ENCODE data around the gene GPR171.
"Not testable (repeated sequence)": the region's sequence is repeated elsewhere in the genome, so short reads cannot be mapped to it uniquely, and the experiment has no call there.

Gene GPR171

DNA sequence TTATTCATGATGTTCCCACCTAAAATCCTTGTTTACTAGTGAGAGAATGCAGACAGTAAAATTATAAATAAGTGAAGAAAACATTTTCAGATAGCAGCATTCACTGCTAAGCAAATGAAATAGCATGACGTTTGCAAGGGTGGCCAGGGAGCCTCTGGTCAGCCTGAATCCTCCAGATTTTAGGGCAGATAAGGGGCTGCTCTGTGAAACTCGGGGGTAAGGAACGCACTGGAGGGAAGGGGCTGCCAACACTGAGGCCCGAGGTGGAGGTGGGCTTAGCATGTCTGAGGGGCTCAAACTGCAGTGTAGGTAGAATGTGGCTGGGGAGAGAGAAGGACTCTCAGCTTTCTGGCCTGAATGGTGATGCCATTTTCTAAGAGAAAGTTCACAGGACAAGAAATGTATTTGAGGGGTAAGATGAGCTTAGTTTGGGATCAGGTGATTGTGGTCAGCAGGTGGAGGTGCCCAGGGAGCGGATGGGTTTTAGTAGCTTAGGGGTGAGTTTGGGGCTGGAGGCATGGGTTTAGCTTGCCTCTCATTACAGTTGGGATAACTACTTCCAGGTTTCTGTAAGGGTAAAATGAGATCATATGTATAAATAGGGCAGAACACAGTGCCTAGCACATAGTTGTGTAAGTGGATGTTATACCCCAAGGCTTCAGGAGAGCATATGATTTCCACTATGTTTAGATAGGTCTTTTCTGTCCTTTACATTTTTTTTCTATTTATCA, 20.5 kb downstream of the GPR171 start:
- H3K4me3 ChIP-seq (ENCODE audit: control insufficient read depth, low read depth, low read length) = no peak overlapping the region
- DNase-seq (ENCODE audit: low read depth) = no peak
- TF ChIP-seq, protein P1, sequence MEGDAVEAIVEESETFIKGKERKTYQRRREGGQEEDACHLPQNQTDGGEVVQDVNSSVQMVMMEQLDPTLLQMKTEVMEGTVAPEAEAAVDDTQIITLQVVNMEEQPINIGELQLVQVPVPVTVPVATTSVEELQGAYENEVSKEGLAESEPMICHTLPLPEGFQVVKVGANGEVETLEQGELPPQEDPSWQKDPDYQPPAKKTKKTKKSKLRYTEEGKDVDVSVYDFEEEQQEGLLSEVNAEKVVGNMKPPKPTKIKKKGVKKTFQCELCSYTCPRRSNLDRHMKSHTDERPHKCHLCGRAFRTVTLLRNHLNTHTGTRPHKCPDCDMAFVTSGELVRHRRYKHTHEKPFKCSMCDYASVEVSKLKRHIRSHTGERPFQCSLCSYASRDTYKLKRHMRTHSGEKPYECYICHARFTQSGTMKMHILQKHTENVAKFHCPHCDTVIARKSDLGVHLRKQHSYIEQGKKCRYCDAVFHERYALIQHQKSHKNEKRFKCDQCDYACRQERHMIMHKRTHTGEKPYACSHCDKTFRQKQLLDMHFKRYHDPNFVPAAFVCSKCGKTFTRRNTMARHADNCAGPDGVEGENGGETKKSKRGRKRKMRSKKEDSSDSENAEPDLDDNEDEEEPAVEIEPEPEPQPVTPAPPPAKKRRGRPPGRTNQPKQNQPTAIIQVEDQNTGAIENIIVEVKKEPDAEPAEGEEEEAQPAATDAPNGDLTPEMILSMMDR (conservative IDR thresholded peaks at IDR 0.05; ENCODE audit: control insufficient read depth, insufficient read depth, low read depth, low read length) = no peak

DNA sequence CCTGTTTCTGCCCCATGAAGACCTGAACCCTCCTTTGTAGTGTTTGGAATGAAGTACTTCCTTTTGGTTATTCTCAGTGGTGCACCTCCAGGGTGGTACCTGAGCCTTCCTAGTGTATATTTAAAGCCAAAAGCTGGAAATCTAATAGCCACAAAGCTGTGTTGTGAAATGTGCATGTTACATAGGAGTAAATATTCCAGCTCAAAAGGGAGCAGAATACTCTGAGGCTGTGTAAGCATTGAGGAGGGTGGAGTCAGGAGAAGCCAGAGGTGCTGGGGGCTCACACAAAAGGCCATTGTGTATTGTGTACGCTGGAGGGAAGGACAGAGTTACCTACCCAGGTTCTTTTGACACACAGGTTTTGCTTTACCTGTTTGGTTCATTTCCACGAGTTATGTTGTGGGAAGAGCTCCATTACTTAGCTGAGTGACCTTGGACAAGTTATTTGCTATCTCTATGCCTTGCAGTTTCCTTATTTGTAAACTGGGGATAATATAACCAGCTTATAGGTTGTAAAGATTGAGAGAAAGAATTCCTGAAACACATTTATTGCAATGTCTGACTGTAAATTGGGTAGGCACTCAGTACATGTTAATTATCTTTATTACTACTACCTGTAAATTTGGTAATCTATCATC, 24.7 kb downstream of the GPR171 start:
- TF ChIP-seq, protein P1 (conservative IDR thresholded peaks at IDR 0.05; ENCODE audit: control insufficient read depth, insufficient read depth, low read depth, low read length) = no peak
- DNase-seq (ENCODE audit: low read depth) = no peak
- no peak overlapping the region for H3K4me3 ChIP-seq (ENCODE audit: control insufficient read depth, low read depth, low read length)

DNA sequence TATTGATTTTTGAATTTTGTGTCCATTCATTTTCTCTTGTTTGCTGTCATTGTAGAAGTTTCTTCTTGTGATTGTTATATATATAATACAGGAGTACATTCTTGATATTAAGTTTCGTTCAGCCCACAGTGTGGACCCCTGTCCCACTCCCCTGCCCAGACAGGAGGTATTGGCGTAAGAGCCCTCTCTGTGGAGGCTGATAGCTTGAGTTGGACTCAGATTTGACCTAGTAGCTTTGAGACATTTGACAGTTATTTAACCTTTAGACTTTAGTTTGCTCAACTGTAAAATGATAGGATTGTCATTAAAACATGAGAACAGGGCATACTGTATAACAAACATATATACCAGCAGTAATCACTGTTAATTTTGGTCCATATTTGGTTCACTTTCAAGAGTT, 27.1 kb downstream of the GPR171 start:
- TF ChIP-seq, protein P1 (conservative IDR thresholded peaks at IDR 0.05; ENCODE audit: control insufficient read depth, insufficient read depth, low read depth, low read length) = no peak
- H3K4me3 ChIP-seq (ENCODE audit: control insufficient read depth, low read depth, low read length) = no peak overlapping the region

DNA sequence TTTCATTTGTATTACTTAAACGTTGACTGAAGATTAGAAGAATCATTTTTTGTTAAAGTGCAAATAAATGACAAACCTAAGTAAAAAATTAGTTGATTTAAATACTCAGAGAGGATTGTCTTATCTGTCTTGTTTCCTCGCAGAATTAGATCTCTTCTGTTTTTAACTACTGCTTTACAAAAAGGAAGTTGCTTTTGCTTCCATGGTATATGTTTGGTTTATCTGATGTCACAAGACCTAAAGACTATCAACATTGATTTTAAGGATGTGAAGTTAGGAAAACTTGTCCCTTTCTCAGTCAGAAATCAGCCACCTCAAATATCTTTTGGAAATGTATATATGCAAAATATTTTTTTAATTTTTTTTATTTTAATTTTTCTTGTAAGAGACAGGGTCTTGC, 28.7 kb downstream of the GPR171 start:
- TF ChIP-seq, protein P1 (conservative IDR thresholded peaks at IDR 0.05; ENCODE audit: control insufficient read depth, insufficient read depth, low read depth, low read length) = no peak
- H3K4me3 ChIP-seq (ENCODE audit: control insufficient read depth, low read depth, low read length) = no peak overlapping the region
- no peak for DNase-seq (ENCODE audit: low read depth)

More for the DNA sequence above, 27.1 kb downstream of the GPR171 start:
- DNase-seq (ENCODE audit: low read depth) = no peak

DNA sequence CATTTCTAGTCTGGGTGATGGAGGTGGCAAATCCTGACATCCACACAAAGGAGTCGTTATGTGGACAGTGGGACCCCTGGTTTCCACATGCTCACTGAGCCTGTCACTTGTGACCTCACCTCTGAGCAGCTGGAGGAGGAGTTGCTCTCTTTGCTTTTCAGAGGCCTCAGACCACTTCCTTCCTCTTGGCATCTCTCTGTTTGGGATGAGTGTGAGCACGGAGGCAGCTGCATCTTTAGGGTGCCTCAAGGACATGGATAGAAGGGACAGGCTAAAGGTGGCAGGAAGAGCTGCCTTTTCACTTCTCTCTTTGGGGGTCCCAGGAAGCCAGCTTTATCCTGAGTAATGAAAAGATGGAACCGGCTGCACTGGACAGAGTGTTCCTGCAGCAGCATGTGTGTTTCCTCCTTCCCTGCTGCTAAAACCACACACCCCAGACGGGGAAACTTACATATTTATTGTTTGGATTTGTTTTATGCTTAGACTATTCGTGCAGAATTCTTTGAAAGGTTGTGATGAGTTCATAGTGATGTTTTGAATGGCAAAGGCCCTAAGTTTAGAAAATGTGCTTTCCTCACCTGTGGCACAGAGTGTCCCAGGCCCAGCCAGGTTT, 31.8 kb downstream of the GPR171 start:
- no peak for DNase-seq (ENCODE audit: low read depth)
- no peak overlapping the region for H3K4me3 ChIP-seq (ENCODE audit: control insufficient read depth, low read depth, low read length)
- TF ChIP-seq, protein P1 (conservative IDR thresholded peaks at IDR 0.05; ENCODE audit: control insufficient read depth, insufficient read depth, low read depth, low read length) = no peak

DNA sequence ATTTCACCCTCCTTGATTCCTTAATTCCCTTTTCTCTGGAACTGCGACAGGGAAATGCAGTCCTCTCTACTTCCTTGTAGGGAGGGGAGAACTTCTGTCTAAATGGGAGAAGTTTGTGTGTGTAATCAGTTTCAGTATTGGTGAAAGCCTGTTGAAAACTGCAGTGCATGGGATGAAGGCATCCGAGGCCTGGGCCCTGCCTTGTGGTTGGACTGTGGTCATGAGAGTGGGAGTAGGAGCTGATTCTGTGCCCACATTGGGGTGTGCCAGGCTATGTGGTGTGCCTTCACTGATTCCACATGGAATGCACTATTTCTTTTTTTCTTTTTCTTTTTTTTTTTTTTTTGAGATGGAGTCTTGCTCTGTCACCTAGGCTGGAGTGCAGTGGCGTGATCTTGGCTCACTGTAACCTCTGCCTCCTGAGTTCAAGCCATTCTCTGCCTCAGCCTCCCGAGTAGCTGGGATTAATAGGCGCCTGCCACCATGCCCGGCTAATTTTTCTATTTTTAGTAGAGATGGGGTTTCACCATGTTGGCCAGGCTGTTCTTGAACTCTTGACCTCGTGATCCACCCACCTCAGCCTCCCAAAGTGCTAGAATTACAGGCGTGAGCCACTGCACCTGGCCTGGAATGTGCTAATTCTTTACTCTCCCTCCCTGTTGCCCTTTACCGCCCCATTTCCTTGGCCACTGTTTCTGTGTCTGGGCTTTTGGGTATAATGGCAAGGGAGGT, 32.9 kb downstream of the GPR171 start:
- DNase-seq (ENCODE audit: low read depth); H3K4me3 ChIP-seq (ENCODE audit: control insufficient read depth, low read depth, low read length): not testable (repeated sequence)

All from fibroblast of mammary gland (primary cell).